Endothelial cell of umbilical vein (primary cell): ENCODE data around the gene APOL5. TPM values are rescaled to one million over a fixed set of nuclear protein-coding genes. Genes with fewer than 3 reads are reported as not detected.

ENCODE experiments used
- BruUV-seq: library from RNA; stranded (reverse); fragments of 400-500 nt; replicated peaks from 2 replicates; lab custom pipeline; 2021; lab: Mats Ljungman, UMichigan
- CTCF ChIA-PET: fragments of 300-600, 350-600 bp; sonication (Branson Sonifier 250); formaldehyde crosslinking; loops from one replicate; lab custom pipeline; 2021; ENCODE audit warnings: antibody characterized with exemption, inconsistent platforms; lab: Charles Lee
- POLR2A ChIA-PET: fragments of 300-600, 350-600 bp; sonication (Branson Sonifier 250); formaldehyde crosslinking; loops from one replicate; lab custom pipeline; 2021; ENCODE audit warnings: antibody characterized with exemption, inconsistent platforms; lab: Charles Lee
- DNase-seq: peaks from one replicate; pipeline ENCODE4 v3.0.0-alpha.2; 2011; ENCODE audit warnings: low read depth, low spot score
- FAIRE-seq: peaks from 2 replicates; lab custom pipeline; 2011; peaks lifted over from hg19 to GRCh38; lab: Jason Lieb, UNC
- H2AFZ ChIP-seq: 2 replicates; pipeline ENCODE4 v1.6.0; 2012; ENCODE audit warnings: low read depth, low read length, control low read depth, inconsistent platforms
- H3K27ac ChIP-seq: 2 replicates; pipeline ENCODE4 v1.5.1; 2011; ENCODE audit warnings: low read depth, mild to moderate bottlenecking, control low read depth, low read length, moderate library complexity; ENCODE audit not compliant: insufficient read depth
- H3K27me3 ChIP-seq, 2 experiments: 2 replicates each; pipeline versions ENCODE4 v1.6.0 to v1.6.1; 2011; ENCODE audit warnings: low read length in 2 of 2, mixed read lengths in 1 of 2; ENCODE audit not compliant: control insufficient read depth in 2 of 2, insufficient read depth in 2 of 2
- H3K36me3 ChIP-seq, 2 experiments: 2 replicates in 1 of 2; 3 replicates in 1 of 2; pipeline ENCODE4 v1.5.1; 2011; ENCODE audit warnings: low read length in 2 of 2, mild to moderate bottlenecking in 1 of 2, moderate library complexity in 1 of 2; ENCODE audit not compliant: control insufficient read depth in 2 of 2, insufficient read depth in 2 of 2; ENCODE audit errors: extremely low read depth in 1 of 2
- H3K4me1 ChIP-seq: 3 replicates; pipeline ENCODE4 v1.5.1; 2011; ENCODE audit warnings: mild to moderate bottlenecking, low read length; ENCODE audit not compliant: control insufficient read depth, insufficient read depth; ENCODE audit errors: extremely low read depth
- H3K4me2 ChIP-seq: 2 replicates; pipeline ENCODE4 v1.6.1; 2011; ENCODE audit warnings: low read length, control low read depth, mixed read lengths; ENCODE audit not compliant: insufficient read depth
- H3K4me3 ChIP-seq, 3 experiments: fragments of 200-600 bp in 1 of 3; sonication (generic), shearing (Covaris generic) in 1 of 3; replicated peaks in 1 of 3; 2 replicates each; pipeline ENCODE4 v1.5.1; 2011 to 2016; ENCODE audit warnings: control low read depth in 3 of 3, low read length in 3 of 3, mild to moderate bottlenecking in 2 of 3, inconsistent platforms in 1 of 3, low read depth in 1 of 3, moderate library complexity in 1 of 3; ENCODE audit not compliant: insufficient read depth in 1 of 3
- H3K79me2 ChIP-seq: 2 replicates; pipeline ENCODE4 v1.6.0; 2012; ENCODE audit warnings: low read length, inconsistent platforms; ENCODE audit not compliant: control insufficient read depth, insufficient read depth
- H3K9ac ChIP-seq: replicated peaks from 2 replicates; pipeline ENCODE3; 2011; ENCODE audit warnings: low read length, control low read depth; ENCODE audit not compliant: insufficient read depth; ENCODE audit errors: extremely low read depth
- H3K9me1 ChIP-seq: replicated peaks from 3 replicates; pipeline ENCODE4 v1.6.0; 2011; ENCODE audit warnings: mild to moderate bottlenecking, low read length; ENCODE audit not compliant: control insufficient read depth, insufficient read depth; ENCODE audit errors: extremely low read depth
- H3K9me3 ChIP-seq: replicated peaks from 2 replicates; pipeline ENCODE4 v1.5.1; 2012; ENCODE audit warnings: low read length, inconsistent platforms; ENCODE audit not compliant: control insufficient read depth, insufficient read depth
- H4K20me1 ChIP-seq: replicated peaks from 2 replicates; pipeline ENCODE3; 2011; ENCODE audit warnings: mild to moderate bottlenecking, low read length; ENCODE audit not compliant: control insufficient read depth, insufficient read depth; ENCODE audit errors: extremely low read depth
- CTCF ChIP-seq, 2 donors: IDR thresholded peaks; 1 replicate in 1 of 2; 2 replicates in 1 of 2; pipeline ENCODE4 v1.5.1; 2011; ENCODE audit warnings: low read length in 2 of 2, mild to moderate bottlenecking in 2 of 2, moderate library complexity in 2 of 2, control low read depth in 1 of 2, inconsistent platforms in 1 of 2, low read depth in 1 of 2; ENCODE audit not compliant: insufficient read depth in 1 of 2; ENCODE audit errors: extremely low read depth in 1 of 2
- GATA2 ChIP-seq: IDR thresholded peaks from 2 replicates; pipeline ENCODE4 v1.7.0; 2011; ENCODE audit warnings: low read depth, mild to moderate bottlenecking, moderate library complexity, mixed read lengths, low read length; ENCODE audit not compliant: insufficient read length, insufficient read depth
- MAX ChIP-seq: IDR thresholded peaks from 2 replicates; pipeline ENCODE4 v1.6.1; 2011; ENCODE audit not compliant: insufficient read depth, insufficient read length
- POLR2A ChIP-seq: IDR thresholded peaks from 2 replicates; pipeline ENCODE4 v1.6.1; 2012; ENCODE audit warnings: low read depth, mild to moderate bottlenecking, control low read depth, low read length
- POLR2AphosphoS5 ChIP-seq: IDR thresholded peaks from 2 replicates; pipeline ENCODE4 v1.6.1; 2012; ENCODE audit warnings: low read depth, mild to moderate bottlenecking, control low read depth, low read length, moderate library complexity; ENCODE audit not compliant: insufficient read depth
- dilution Hi-C: fragments of 300-500 bp; cut with MboI; formaldehyde crosslinking; loops from one replicate; pipeline ENCODE4 v1.15.0; 2019; ENCODE audit warnings: low sequenced_read_pairs; ENCODE audit not compliant: extremely low pct_ligation_motif_present
- intact Hi-C: fragments of 100-400 bp; cut with micrococcal nuclease; formaldehyde crosslinking; loops from one replicate; pipeline ENCODE4 v1.10.0; 2022
- polyA plus RNA-seq, 4 experiments: library from polyadenylated mRNA; depleted of rRNA in 3 of 4; stranded (reverse) in 3 of 4; unstranded in 1 of 4; fragments of >200 nt; gene quantifications; 2 replicates each; pipeline versions ENCODE4 v1.2.1 to v1.2.3, GENCODE V29; 2011 to 2012; ENCODE audit warnings: missing spikeins in 1 of 4
- total RNA-seq: library from RNA; stranded (reverse); gene quantifications from 2 replicates; pipeline ENCODE4 v1.2.3, GENCODE V29; 2021

The APOL5 gene
- total and polyA plus RNA-seq, 2 donors (not counting 3 experiments of a cell fraction or from before 2014, with no cell fraction given): not detected

- no peak overlapping the region for H2AFZ ChIP-seq
- FAIRE-seq (no peak), DNase-seq (no peak)
- H3K27me3 ChIP-seq: peaks cover 0 to 4% of the 10 kb centered on the region in 2 experiments
- H4K20me1 ChIP-seq: no peaks in the 10 kb centered on the region
- no peaks in the 10 kb centered on the region for H3K9me3 ChIP-seq
- no peak overlapping the region for H3K27ac ChIP-seq
- no peaks in the 10 kb centered on the region for H3K79me2 ChIP-seq
- H3K36me3 ChIP-seq: no peaks in the 10 kb centered on the region
- TF ChIP-seq MAX: no peak
- TF ChIP-seq POLR2AphosphoS5: no peak
- TF ChIP-seq CTCF (IDR thresholded peaks at IDR 0.05; ENCODE audit: extremely low read depth in 1 of 2, insufficient read depth in 1 of 2, low read depth in 1 of 2, low read length in 2 of 2): no peak
- H3K9me1 ChIP-seq: no peaks in the 10 kb centered on the region
- ChIA-PET POLR2A (no interaction called here), CTCF (interaction anchor here (1.1 kb wide), 1 partner anchor 377 kb away, joined by 4 read pairs; no protein-coding TSS in a partner anchor)
- no peaks in the 10 kb centered on the region for H3K4me1 ChIP-seq
- no peak overlapping the region for H3K9ac ChIP-seq
- H3K4me3 ChIP-seq: no peak overlapping the region
- dilution Hi-C loops (no loop called here), intact Hi-C loops (no loop called here)
- H3K4me2 ChIP-seq: no peak overlapping the region
- no TSS peak for BruUV-seq
Observed at GRCh38 chr22:35688913-35689675, 28.6 kb upstream of the APOL5 start.

- no peak overlapping the region for H2AFZ ChIP-seq
- FAIRE-seq (no peak), DNase-seq (no peak)
- TF ChIP-seq MAX (no peak), POLR2A (no peak), GATA2 (no peak)
- no peaks in the 10 kb centered on the region for H3K9me1 ChIP-seq
- no peaks in the 10 kb centered on the region for H3K4me1 ChIP-seq
- no peaks in the 10 kb centered on the region for H3K36me3 ChIP-seq
- BruUV-seq: no TSS peak
- H3K4me2 ChIP-seq: no peak overlapping the region
- H3K79me2 ChIP-seq: no peaks in the 10 kb centered on the region
- H3K9ac ChIP-seq: no peak overlapping the region
- H3K9me3 ChIP-seq: no peaks in the 10 kb centered on the region
- peaks cover 0 to 4% of the 10 kb centered on the region in 2 experiments for H3K27me3 ChIP-seq
- ChIA-PET POLR2A (no interaction called here), CTCF (interaction anchor here (0.6 to 1.3 kb wide), 10 partner anchors 8 to 979 kb away, joined by 3 to 4 read pairs (median 3); partner anchors contain the start of gene APOL6)
- dilution Hi-C loops: no loop called here
- no peak overlapping the region for H3K4me3 ChIP-seq
- H4K20me1 ChIP-seq: no peaks in the 10 kb centered on the region
- intact Hi-C loops: no loop called here
- no peak overlapping the region for H3K27ac ChIP-seq
Observed at GRCh38 chr22:35690001-35690400, 27.7 kb upstream of the APOL5 start.
